Activated naive CD8-positive, alpha-beta T cell treated with anti-CD3 and anti-CD28 coated beads, Interleukin-2, amount 50 U/mL, for 24 hours (primary cell): ENCODE results near the gene EFNA4.

Source experiments
- ATAC-seq: fragments of 150-1000 bp; cut with Tn5 transposase; one replicate; pipeline ENCODE4 v1.10.0; 2021
- DNase-seq: peaks from one replicate; pipeline ENCODE4 v3.0.0; 2021
- H3K27ac Mint-ChIP-seq: one replicate; pipeline ENCODE4 v1.8.0; 2021; ENCODE audit warnings: mild to moderate bottlenecking, mixed read lengths
- H3K27me3 Mint-ChIP-seq: one replicate; pipeline ENCODE4 v1.8.0; 2021; ENCODE audit warnings: mixed read lengths
- H3K36me3 Mint-ChIP-seq: one replicate; pipeline ENCODE4 v1.8.0; 2021; ENCODE audit warnings: low read depth, mixed read lengths
- H3K4me1 Mint-ChIP-seq: one replicate; pipeline ENCODE4 v1.8.0; 2021; ENCODE audit warnings: mixed read lengths
- H3K4me3 Mint-ChIP-seq: one replicate; pipeline ENCODE4 v1.8.0; 2021; ENCODE audit warnings: mild to moderate bottlenecking, moderate library complexity, mixed read lengths
- H3K9me3 Mint-ChIP-seq: one replicate; pipeline ENCODE4 v1.8.0; 2021; ENCODE audit warnings: mixed read lengths

The EFNA4 gene

GRCh38 chr1:155093911-155094621 is 30.5 kb downstream of the EFNA4 start:
- Mint-ChIP-seq H3K4me3 (no peak overlapping the region), H3K36me3 (no peaks in the 10 kb centered on the region), H3K27me3 (peaks cover 6% of the 10 kb centered on the region), H3K4me1 (peaks cover 5% of the 10 kb centered on the region), H3K27ac (no peak overlapping the region), H3K9me3 (no peaks in the 10 kb centered on the region)
- ATAC-seq: peak; percentile 17
- no peak for DNase-seq

- DNase-seq (no peak), ATAC-seq (peak; percentile 50)
- Mint-ChIP-seq H3K4me3 (no peak overlapping the region), H3K27ac (no peak overlapping the region), H3K4me1 (peaks cover 5% of the 10 kb centered on the region), H3K27me3 (peaks cover 6% of the 10 kb centered on the region), H3K36me3 (no peaks in the 10 kb centered on the region), H3K9me3 (no peaks in the 10 kb centered on the region)
Measured at GRCh38 chr1:155094622-155094948, 31.0 kb downstream of the EFNA4 start.

- ATAC-seq (no peak), DNase-seq (no peak)
- Mint-ChIP-seq H3K4me3 (no peak overlapping the region), H3K4me1 (no peaks in the 10 kb centered on the region), H3K27ac (no peak overlapping the region), H3K9me3 (no peaks in the 10 kb centered on the region), H3K36me3 (no peaks in the 10 kb centered on the region), H3K27me3 (peaks cover 6% of the 10 kb centered on the region)
Measured at GRCh38 chr1:155099331-155099730, 35.8 kb downstream of the EFNA4 start.

GRCh38 chr1:155103325-155103724 is 39.8 kb downstream of the EFNA4 start:
- ATAC-seq: no peak
- no peaks in the 10 kb centered on the region for H3K9me3 Mint-ChIP-seq
- H3K36me3 Mint-ChIP-seq: no peaks in the 10 kb centered on the region
- H3K27ac Mint-ChIP-seq: no peak overlapping the region
- no peaks in the 10 kb centered on the region for H3K27me3 Mint-ChIP-seq
- no peak overlapping the region for H3K4me3 Mint-ChIP-seq
- DNase-seq: no peak
- no peaks in the 10 kb centered on the region for H3K4me1 Mint-ChIP-seq

GRCh38 chr1:155104605-155105534 is 41.3 kb downstream of the EFNA4 start:
- Mint-ChIP-seq H3K4me3 (no peak overlapping the region), H3K27ac (no peak overlapping the region), H3K36me3 (no peaks in the 10 kb centered on the region), H3K9me3 (no peaks in the 10 kb centered on the region), H3K4me1 (no peaks in the 10 kb centered on the region), H3K27me3 (no peaks in the 10 kb centered on the region)
- DNase-seq: no peak
- ATAC-seq: no peak

GRCh38 chr1:155105604-155106011 is 42.1 kb downstream of the EFNA4 start:
- no peak overlapping the region for H3K27ac Mint-ChIP-seq
- H3K4me1 Mint-ChIP-seq: no peaks in the 10 kb centered on the region
- no peak for ATAC-seq
- no peak for DNase-seq
- H3K36me3 Mint-ChIP-seq: no peaks in the 10 kb centered on the region
- H3K27me3 Mint-ChIP-seq: no peaks in the 10 kb centered on the region
- no peaks in the 10 kb centered on the region for H3K9me3 Mint-ChIP-seq
- H3K4me3 Mint-ChIP-seq: no peak overlapping the region

- H3K4me3 Mint-ChIP-seq: no peak overlapping the region
- no peak for ATAC-seq
- peaks cover 2% of the 10 kb centered on the region for H3K27me3 Mint-ChIP-seq
- DNase-seq: no peak
- no peaks in the 10 kb centered on the region for H3K9me3 Mint-ChIP-seq
- H3K36me3 Mint-ChIP-seq: no peaks in the 10 kb centered on the region
- no peaks in the 10 kb centered on the region for H3K4me1 Mint-ChIP-seq
- no peak overlapping the region for H3K27ac Mint-ChIP-seq
Measured at GRCh38 chr1:155106862-155107261, 43.3 kb downstream of the EFNA4 start.

- Mint-ChIP-seq H3K27me3 (peaks cover 2% of the 10 kb centered on the region), H3K9me3 (no peaks in the 10 kb centered on the region), H3K36me3 (no peaks in the 10 kb centered on the region), H3K27ac (no peak overlapping the region), H3K4me1 (no peaks in the 10 kb centered on the region), H3K4me3 (no peak overlapping the region)
- no peak for DNase-seq
- ATAC-seq: no peak
Measured at GRCh38 chr1:155107309-155108264, 44.0 kb downstream of the EFNA4 start.

- Mint-ChIP-seq H3K4me3 (no peak overlapping the region), H3K9me3 (no peaks in the 10 kb centered on the region), H3K36me3 (no peaks in the 10 kb centered on the region), H3K4me1 (no peaks in the 10 kb centered on the region), H3K27ac (no peak overlapping the region), H3K27me3 (peaks cover 2% of the 10 kb centered on the region)
- DNase-seq: no peak
- ATAC-seq: no peak
Measured at GRCh38 chr1:155108296-155108695, 44.8 kb downstream of the EFNA4 start.

GRCh38 chr1:155110381-155110780 is 46.8 kb downstream of the EFNA4 start:
- no peak overlapping the region for H3K4me3 Mint-ChIP-seq
- H3K9me3 Mint-ChIP-seq: no peaks in the 10 kb centered on the region
- peaks cover 2% of the 10 kb centered on the region for H3K27me3 Mint-ChIP-seq
- ATAC-seq (no peak), DNase-seq (no peak)
- no peaks in the 10 kb centered on the region for H3K4me1 Mint-ChIP-seq
- H3K36me3 Mint-ChIP-seq: no peaks in the 10 kb centered on the region
- H3K27ac Mint-ChIP-seq: no peak overlapping the region

- DNase-seq (no peak), ATAC-seq (no peak)
- Mint-ChIP-seq H3K4me1 (no peaks in the 10 kb centered on the region), H3K27ac (no peak overlapping the region), H3K9me3 (no peaks in the 10 kb centered on the region), H3K36me3 (no peaks in the 10 kb centered on the region), H3K4me3 (no peak overlapping the region), H3K27me3 (peaks cover 2% of the 10 kb centered on the region)
Measured at GRCh38 chr1:155110826-155111225, 47.3 kb downstream of the EFNA4 start.

GRCh38 chr1:155113450-155113980 is 50.0 kb downstream of the EFNA4 start:
- ATAC-seq: no peak
- Mint-ChIP-seq H3K27me3 (peaks cover 2% of the 10 kb centered on the region), H3K4me3 (no peak overlapping the region), H3K27ac (no peak overlapping the region), H3K36me3 (no peaks in the 10 kb centered on the region), H3K4me1 (no peaks in the 10 kb centered on the region), H3K9me3 (no peaks in the 10 kb centered on the region)
- DNase-seq: no peak

- H3K4me1 Mint-ChIP-seq: no peaks in the 10 kb centered on the region
- no peaks in the 10 kb centered on the region for H3K36me3 Mint-ChIP-seq
- no peaks in the 10 kb centered on the region for H3K9me3 Mint-ChIP-seq
- no peaks in the 10 kb centered on the region for H3K27me3 Mint-ChIP-seq
- H3K27ac Mint-ChIP-seq: no peak overlapping the region
- DNase-seq: no peak
- no peak for ATAC-seq
- no peak overlapping the region for H3K4me3 Mint-ChIP-seq
Measured at GRCh38 chr1:155116113-155116764, 52.7 kb downstream of the EFNA4 start.

GRCh38 chr1:155117610-155118009 is 54.1 kb downstream of the EFNA4 start:
- DNase-seq (no peak), ATAC-seq (no peak)
- H3K4me3 Mint-ChIP-seq: no peak overlapping the region
- H3K36me3 Mint-ChIP-seq: no peaks in the 10 kb centered on the region
- no peaks in the 10 kb centered on the region for H3K4me1 Mint-ChIP-seq
- H3K27ac Mint-ChIP-seq: no peak overlapping the region
- H3K9me3 Mint-ChIP-seq: no peaks in the 10 kb centered on the region
- H3K27me3 Mint-ChIP-seq: no peaks in the 10 kb centered on the region
